ENCODE data around the gene SMIM11. TPM values are rescaled to one million over a fixed set of nuclear protein-coding genes. Genes with fewer than 3 reads are reported as not detected.

SMIM11 gene
- total RNA-seq, 4 donors from 2014 or later = 0.34 to 7.7 (median 4.7) TPM

DNA sequence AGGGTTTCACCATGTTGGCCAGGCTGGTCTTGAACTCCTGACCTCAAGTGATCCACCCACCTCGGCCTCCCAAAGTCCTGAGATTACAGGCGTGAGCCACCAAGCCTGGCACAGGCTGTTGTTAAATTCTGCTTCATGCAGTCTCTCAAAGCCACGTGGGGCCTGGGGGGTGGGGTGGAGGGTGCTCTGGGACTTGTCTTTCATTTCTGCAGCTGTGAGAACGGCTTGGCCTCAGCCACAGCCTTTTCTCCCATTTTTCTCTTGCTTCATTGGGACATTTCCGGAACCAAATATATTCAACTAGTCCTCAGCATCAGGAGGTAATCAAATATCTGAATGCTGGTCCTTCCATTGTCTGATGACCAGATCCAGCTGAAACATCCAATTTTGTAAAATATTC lies 39.1 kb upstream of the SMIM11 start:
- no peak overlapping the region for H3K4me3 ChIP-seq (ENCODE audit: low read depth, poor library complexity, severe bottlenecking)
- intact Hi-C loops (cut with DNase I; ENCODE audit: low total_unique reads) = no loop called here
- WGBS, 2 donors = 51 to 82% methylated on average over 5 of the region's 5 CpGs
- no peak for TF ChIP-seq POLR2A (IDR thresholded peaks at IDR 0.05)
- TF ChIP-seq, protein P1, sequence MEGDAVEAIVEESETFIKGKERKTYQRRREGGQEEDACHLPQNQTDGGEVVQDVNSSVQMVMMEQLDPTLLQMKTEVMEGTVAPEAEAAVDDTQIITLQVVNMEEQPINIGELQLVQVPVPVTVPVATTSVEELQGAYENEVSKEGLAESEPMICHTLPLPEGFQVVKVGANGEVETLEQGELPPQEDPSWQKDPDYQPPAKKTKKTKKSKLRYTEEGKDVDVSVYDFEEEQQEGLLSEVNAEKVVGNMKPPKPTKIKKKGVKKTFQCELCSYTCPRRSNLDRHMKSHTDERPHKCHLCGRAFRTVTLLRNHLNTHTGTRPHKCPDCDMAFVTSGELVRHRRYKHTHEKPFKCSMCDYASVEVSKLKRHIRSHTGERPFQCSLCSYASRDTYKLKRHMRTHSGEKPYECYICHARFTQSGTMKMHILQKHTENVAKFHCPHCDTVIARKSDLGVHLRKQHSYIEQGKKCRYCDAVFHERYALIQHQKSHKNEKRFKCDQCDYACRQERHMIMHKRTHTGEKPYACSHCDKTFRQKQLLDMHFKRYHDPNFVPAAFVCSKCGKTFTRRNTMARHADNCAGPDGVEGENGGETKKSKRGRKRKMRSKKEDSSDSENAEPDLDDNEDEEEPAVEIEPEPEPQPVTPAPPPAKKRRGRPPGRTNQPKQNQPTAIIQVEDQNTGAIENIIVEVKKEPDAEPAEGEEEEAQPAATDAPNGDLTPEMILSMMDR (IDR thresholded peaks at IDR 0.05) = no peak
- no peak for DNase-seq (ENCODE audit: low spot score in 2 of 2)

DNA sequence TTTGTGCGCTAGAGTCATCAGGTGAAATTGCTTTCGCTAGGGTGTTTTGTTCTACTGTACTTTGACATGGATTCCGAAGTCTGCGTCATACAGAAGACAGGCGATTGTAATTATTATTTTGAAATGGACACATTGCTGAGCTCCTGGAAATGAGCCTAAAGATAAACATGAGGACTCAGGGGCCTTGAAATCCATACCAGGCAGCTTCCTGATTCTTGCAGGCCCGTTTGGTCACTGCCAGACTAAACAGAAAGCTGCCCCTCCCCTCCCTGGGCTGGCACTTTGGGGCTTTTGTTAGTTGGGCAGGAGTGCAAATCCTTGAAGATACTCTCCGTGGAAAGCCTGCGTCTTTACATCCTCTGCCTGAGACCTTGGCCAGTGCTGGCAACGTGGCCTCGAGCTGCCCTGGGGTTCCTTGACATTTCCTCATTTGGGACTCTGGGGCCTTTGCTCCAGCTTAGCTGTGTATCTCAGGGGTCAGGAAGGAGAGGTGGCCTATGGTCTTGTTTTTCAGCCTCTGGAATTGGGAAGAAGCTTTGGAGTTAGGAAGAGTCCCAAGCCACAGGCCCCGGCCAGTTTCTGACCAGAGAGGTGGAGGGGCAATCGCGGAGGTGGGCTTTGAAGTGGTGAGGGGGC lies 38.4 kb upstream of the SMIM11 start:
- intact Hi-C loops (cut with DNase I; ENCODE audit: low total_unique reads) = no loop called here
- peak in 1 of 2 donors; percentile 74 for DNase-seq (ENCODE audit: low spot score in 2 of 2)
- H3K4me3 ChIP-seq (ENCODE audit: low read depth, poor library complexity, severe bottlenecking) = no peak overlapping the region
- 76 to 85% methylated on average over 13 of the region's 13 CpGs for WGBS, 2 donors
- TF ChIP-seq, protein P1 (IDR thresholded peaks at IDR 0.05) = no peak
- no peak for TF ChIP-seq POLR2A (IDR thresholded peaks at IDR 0.05)

DNA sequence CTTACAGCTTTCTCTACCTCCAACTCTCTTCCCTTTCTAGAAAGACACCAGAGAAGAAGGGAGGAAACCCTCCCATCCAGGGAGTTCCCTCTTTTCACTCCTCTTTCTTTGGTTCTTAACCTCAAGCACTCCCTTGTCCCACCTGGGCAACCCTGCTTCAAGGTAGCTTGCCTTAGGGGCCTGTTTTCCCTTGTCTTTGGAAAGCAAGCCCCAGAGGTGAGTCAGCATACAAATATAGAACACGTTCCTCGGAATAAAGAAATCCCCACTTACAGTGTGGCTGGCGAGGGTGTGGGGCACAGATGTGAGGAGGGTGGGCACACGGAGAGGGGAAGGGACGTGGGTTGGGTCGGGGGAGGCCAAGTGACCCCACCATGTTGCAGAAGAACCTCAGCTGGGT lies 37.6 kb upstream of the SMIM11 start:
- intact Hi-C loops (cut with DNase I; ENCODE audit: low total_unique reads) = no loop called here

DNA sequence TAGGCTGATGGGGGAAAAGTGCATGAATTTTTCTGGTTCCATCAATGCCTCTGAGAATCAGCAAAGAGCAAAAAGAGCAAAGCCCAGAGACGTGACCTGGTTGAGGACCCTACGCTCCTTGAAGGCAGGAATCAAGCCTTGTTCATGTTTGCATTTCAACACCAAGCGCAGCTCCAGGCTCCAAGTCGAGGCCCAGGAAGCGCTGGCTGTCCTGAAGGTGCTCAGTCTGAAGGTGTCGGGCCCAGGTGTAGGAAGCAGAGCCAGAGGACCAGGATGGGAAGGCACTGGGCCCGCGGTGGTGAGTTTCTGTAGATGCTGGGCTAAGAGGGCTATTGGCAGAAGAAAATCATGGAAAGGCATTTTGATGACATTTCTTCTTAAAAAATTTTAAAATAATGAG lies 37.1 kb upstream of the SMIM11 start:
- TF ChIP-seq, protein P1 (IDR thresholded peaks at IDR 0.05) = no peak
- DNase-seq (ENCODE audit: low spot score in 2 of 2) = peak in 1 of 2 donors; percentile 39
- intact Hi-C loops (cut with DNase I; ENCODE audit: low total_unique reads) = no loop called here
- H3K4me3 ChIP-seq (ENCODE audit: low read depth, poor library complexity, severe bottlenecking) = no peak overlapping the region
- WGBS, 2 donors = 94 to 98% methylated on average over 8 of the region's 8 CpGs

More for the DNA sequence above, 37.6 kb upstream of the SMIM11 start:
- 52 to 60% methylated on average over 6 of the region's 6 CpGs for WGBS, 2 donors
- TF ChIP-seq POLR2A (IDR thresholded peaks at IDR 0.05) = no peak
- TF ChIP-seq, protein P1 (IDR thresholded peaks at IDR 0.05) = no peak
- peak in 1 of 2 donors; percentile 61 for DNase-seq (ENCODE audit: low spot score in 2 of 2)
- H3K4me3 ChIP-seq (ENCODE audit: low read depth, poor library complexity, severe bottlenecking) = no peak overlapping the region

- H3K4me3 ChIP-seq (ENCODE audit: low read depth, poor library complexity, severe bottlenecking) = no peak overlapping the region
- TF ChIP-seq, protein P1 (IDR thresholded peaks at IDR 0.05) = no peak
- no peak for TF ChIP-seq POLR2A (IDR thresholded peaks at IDR 0.05)
- intact Hi-C loops (cut with DNase I; ENCODE audit: low total_unique reads) = no loop called here
- WGBS, 2 donors = 82 to 85% methylated on average over 3 of the region's 3 CpGs
- peak in 1 of 2 donors; percentile 18 for DNase-seq (ENCODE audit: low spot score in 2 of 2)
Measured at GRCh38 chr21:34340061-34340460, 35.2 kb upstream of the SMIM11 start.

- 88 to 89% methylated on average over 5 of the region's 5 CpGs for WGBS, 2 donors
- intact Hi-C loops (cut with DNase I; ENCODE audit: low total_unique reads) = no loop called here
- TF ChIP-seq POLR2A (IDR thresholded peaks at IDR 0.05) = no peak
- TF ChIP-seq, protein P1 (IDR thresholded peaks at IDR 0.05) = no peak
Measured at GRCh38 chr21:34342476-34342875, 32.8 kb upstream of the SMIM11 start.

More at GRCh38 chr21:34342476-34342875, 32.8 kb upstream of the SMIM11 start:
- DNase-seq (ENCODE audit: low spot score in 2 of 2) = peak in 1 of 2 donors; percentile 64
- no peak overlapping the region for H3K4me3 ChIP-seq (ENCODE audit: low read depth, poor library complexity, severe bottlenecking)
